RWPE2 (cell line): ENCODE results near the gene CGNL1.
A peak's percentile ranks its signal among the peaks of the same experiment; 100 is the strongest.

ENCODE experiments used
- ATAC-seq: fragments of 200-7000 bp; cut with Tn5 transposase; 3 replicates; pipeline ENCODE4 v1.9.1; 2021; ENCODE audit warnings: low read depth
- DNase-seq: peaks from one replicate; pipeline ENCODE4 v3.0.0-alpha.2; 2020; ENCODE audit warnings: low spot score
- H3K27ac ChIP-seq: fragments of 450-650 bp; 2 replicates; pipeline ENCODE4 v1.5.1; 2017; ENCODE audit warnings: mild to moderate bottlenecking; ENCODE audit not compliant: poor library complexity, severe bottlenecking
- H3K27me3 ChIP-seq: fragments of 250-450 bp; sonication (Bioruptor Pico); 2 replicates; pipeline ENCODE4 v1.5.1; 2021; ENCODE audit warnings: mild to moderate bottlenecking, moderate library complexity; ENCODE audit not compliant: insufficient read depth, poor library complexity, severe bottlenecking
- H3K36me3 ChIP-seq: fragments of 250-450 bp; sonication (Bioruptor Pico); 2 replicates; pipeline ENCODE4 v1.5.1; 2020; ENCODE audit warnings: low read depth, mild to moderate bottlenecking, moderate library complexity
- H3K4me1 ChIP-seq: fragments of 250-450 bp; sonication (Bioruptor Pico); 2 replicates; pipeline ENCODE4 v1.5.1; 2021; ENCODE audit warnings: mild to moderate bottlenecking, moderate library complexity; ENCODE audit not compliant: insufficient read depth, poor library complexity, severe bottlenecking
- H3K4me3 ChIP-seq: fragments of 250-450 bp; sonication (Bioruptor Pico); 2 replicates; pipeline ENCODE4 v1.5.1; 2021; ENCODE audit warnings: mild to moderate bottlenecking, moderate library complexity; ENCODE audit not compliant: severe bottlenecking
- H3K9me3 ChIP-seq: fragments of 250-450 bp; sonication (Bioruptor Pico); 2 replicates; pipeline ENCODE4 v1.5.1; 2021; ENCODE audit warnings: mild to moderate bottlenecking, moderate library complexity; ENCODE audit not compliant: severe bottlenecking
- CTCF ChIP-seq: fragments of 450-650 bp; IDR thresholded peaks from one replicate; pipeline ENCODE4 v1.5.1; 2017; ENCODE audit warnings: mild to moderate bottlenecking, moderate library complexity; ENCODE audit not compliant: poor library complexity, severe bottlenecking

CGNL1 gene

GRCh38 chr15:57522148-57522547 is 145.8 kb downstream of the CGNL1 start:
- DNase-seq, result no peak
- no peak for TF ChIP-seq CTCF

DNA sequence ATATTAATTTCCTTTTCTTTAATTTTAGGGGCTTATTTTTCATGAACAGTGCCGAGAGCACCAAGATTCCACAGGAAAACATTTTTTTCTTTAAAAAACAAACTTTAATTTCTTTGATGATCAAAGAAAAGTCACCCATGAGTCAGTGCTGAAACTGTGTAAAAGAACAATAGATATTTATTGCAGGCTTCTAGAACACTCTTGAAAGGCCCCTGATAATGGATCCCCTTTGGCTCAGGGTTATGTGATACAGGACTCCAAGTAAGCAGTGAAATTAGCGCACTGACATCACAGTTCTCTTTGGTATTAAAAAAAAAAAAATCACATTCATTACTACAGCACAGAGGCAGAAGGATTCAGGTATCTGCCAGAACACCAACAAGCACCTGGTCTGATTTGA is 149.3 kb downstream of the CGNL1 start:
- H3K27me3 ChIP-seq, result no peaks in the 10 kb centered on the region
- no peak overlapping the region for H3K4me3 ChIP-seq
- TF ChIP-seq CTCF, result no peak
- H3K4me1 ChIP-seq, result no peaks in the 10 kb centered on the region
- no peaks in the 10 kb centered on the region for H3K9me3 ChIP-seq
- no peak for DNase-seq
- H3K36me3 ChIP-seq, result no peaks in the 10 kb centered on the region
- no peak for ATAC-seq
- no peak overlapping the region for H3K27ac ChIP-seq

More at GRCh38 chr15:57522148-57522547, 145.8 kb downstream of the CGNL1 start:
- Histone ChIP-seq H3K4me3 (no peak overlapping the region), H3K27ac (no peak overlapping the region), H3K27me3 (no peaks in the 10 kb centered on the region), H3K36me3 (no peaks in the 10 kb centered on the region), H3K4me1 (no peaks in the 10 kb centered on the region), H3K9me3 (no peaks in the 10 kb centered on the region)
- no peak for ATAC-seq

DNA sequence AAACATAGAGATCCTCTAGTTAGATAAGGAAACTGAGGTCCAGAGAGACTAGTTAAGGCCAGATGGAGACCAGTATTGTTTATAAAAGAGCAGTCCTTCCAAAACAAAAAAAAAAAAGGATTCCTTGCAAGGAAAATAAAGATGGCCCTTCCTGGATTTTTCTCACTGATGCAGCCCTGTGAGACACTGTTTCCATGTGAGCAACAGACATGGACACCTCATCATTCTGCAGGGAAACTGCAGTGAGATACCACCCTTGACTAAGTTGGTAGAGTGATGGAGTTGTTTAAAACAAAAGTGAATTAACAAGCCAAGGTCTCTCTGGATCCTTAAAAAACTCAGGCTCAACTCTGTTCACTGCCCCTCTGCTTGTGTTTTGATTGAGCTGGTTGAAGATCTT is 149.8 kb downstream of the CGNL1 start:
- H3K9me3 ChIP-seq, result no peaks in the 10 kb centered on the region
- ATAC-seq, result no peak
- H3K4me3 ChIP-seq, result no peak overlapping the region
- H3K27ac ChIP-seq, result no peak overlapping the region
- H3K27me3 ChIP-seq, result no peaks in the 10 kb centered on the region
- DNase-seq, result no peak
- no peaks in the 10 kb centered on the region for H3K4me1 ChIP-seq
- TF ChIP-seq CTCF, result no peak
- no peaks in the 10 kb centered on the region for H3K36me3 ChIP-seq

DNA sequence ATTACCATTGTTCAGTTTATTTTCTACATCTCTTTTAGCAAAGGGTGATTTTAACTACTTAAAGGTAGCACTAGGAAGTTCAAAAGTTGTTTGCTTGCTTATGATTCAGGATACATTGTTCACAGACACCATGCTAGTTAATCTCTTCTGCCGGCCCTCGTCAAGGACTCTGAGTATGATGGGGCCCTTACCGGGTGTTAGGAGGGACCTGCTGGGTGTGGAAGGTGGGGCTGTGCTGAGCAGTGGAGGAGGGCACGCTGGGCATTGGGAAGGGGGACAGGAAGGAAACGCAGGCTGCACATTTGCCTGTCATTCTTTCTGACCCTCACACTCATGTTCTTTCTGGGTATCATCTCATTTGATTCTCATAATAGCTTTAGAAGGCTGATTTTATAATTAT is 150.3 kb downstream of the CGNL1 start:
- no peaks in the 10 kb centered on the region for H3K9me3 ChIP-seq
- H3K4me1 ChIP-seq, result no peaks in the 10 kb centered on the region
- no peak overlapping the region for H3K27ac ChIP-seq
- DNase-seq, result no peak
- no peaks in the 10 kb centered on the region for H3K36me3 ChIP-seq
- H3K27me3 ChIP-seq, result no peaks in the 10 kb centered on the region
- no peak for TF ChIP-seq CTCF
- ATAC-seq, result no peak
- H3K4me3 ChIP-seq, result no peak overlapping the region

GRCh38 chr15:57527382-57528091 is 151.2 kb downstream of the CGNL1 start:
- DNase-seq (no peak), ATAC-seq (peak; percentile 72)
- TF ChIP-seq CTCF, result peak; percentile 96
- no peaks in the 10 kb centered on the region for H3K36me3 ChIP-seq
- no peak overlapping the region for H3K4me3 ChIP-seq
- H3K4me1 ChIP-seq, result no peaks in the 10 kb centered on the region
- H3K27ac ChIP-seq, result no peak overlapping the region
- no peaks in the 10 kb centered on the region for H3K27me3 ChIP-seq
- no peaks in the 10 kb centered on the region for H3K9me3 ChIP-seq
